BJ (cell line): ENCODE results near the gene HEATR1. TPM values are rescaled to one million over a fixed set of nuclear protein-coding genes. Genes with fewer than 3 reads are reported as not detected.

Source experiments
- CTCF ChIA-PET: fragments of 350-600 bp; formaldehyde crosslinking; extraction: SDS; loops from one replicate; lab custom pipeline; 2021; ENCODE audit warnings: antibody characterized with exemption, inconsistent platforms; lab: Yijun Ruan, JAX
- POLR2A ChIA-PET: fragments of 300-600 bp; sonication (Branson Sonifier 250); formaldehyde crosslinking; extraction: SDS; loops from one replicate; lab custom pipeline; 2021; ENCODE audit warnings: antibody characterized with exemption; lab: Charles Lee
- DNase-seq: peaks from one replicate; pipeline ENCODE4 v3.0.0-alpha.2; 2011; ENCODE audit warnings: low read depth
- H3K27me3 ChIP-seq: 2 replicates; pipeline ENCODE4 v1.6.0; 2011; ENCODE audit warnings: low read length; ENCODE audit not compliant: control insufficient read depth, insufficient read depth
- H3K36me3 ChIP-seq: 2 replicates; pipeline ENCODE4 v1.5.1; 2011; ENCODE audit warnings: low read length; ENCODE audit not compliant: control insufficient read depth, insufficient read depth
- H3K4me3 ChIP-seq: 2 replicates; pipeline ENCODE4 v1.5.1; 2011; ENCODE audit warnings: low read depth, mild to moderate bottlenecking, control low read depth, low read length
- CTCF ChIP-seq: IDR thresholded peaks from 2 replicates; pipeline ENCODE4 v1.5.1; 2011; ENCODE audit warnings: low read depth, mild to moderate bottlenecking, control low read depth, inconsistent platforms, low read length, moderate library complexity; ENCODE audit not compliant: insufficient read depth
- polyA plus RNA-seq: library from polyadenylated mRNA; depleted of rRNA; stranded (reverse); fragments of >200 nt; gene quantifications from 2 replicates; pipeline ENCODE4 v1.2.3, GENCODE V29; 2011

Gene HEATR1
- polyA plus RNA-seq, 1 experiment, result 11.4 TPM

GRCh38 chr1:236638945-236639344 lies 34.6 kb upstream of the HEATR1 start:
- CTCF ChIA-PET, result no interaction called here
- no peak overlapping the region for H3K4me3 ChIP-seq
- TF ChIP-seq CTCF, result no peak
- POLR2A ChIA-PET, result no interaction called here
- H3K27me3 ChIP-seq, result no peaks in the 10 kb centered on the region
- DNase-seq, result no peak
- H3K36me3 ChIP-seq, result no peaks in the 10 kb centered on the region

GRCh38 chr1:236636017-236636416 lies 31.7 kb upstream of the HEATR1 start:
- H3K27me3 ChIP-seq, result no peaks in the 10 kb centered on the region
- TF ChIP-seq CTCF, result no peak
- H3K36me3 ChIP-seq, result no peaks in the 10 kb centered on the region
- no peak for DNase-seq
- ChIA-PET CTCF (no interaction called here), POLR2A (no interaction called here)
- no peak overlapping the region for H3K4me3 ChIP-seq

GRCh38 chr1:236627727-236628408 lies 23.6 kb upstream of the HEATR1 start:
- ChIA-PET POLR2A (no interaction called here), CTCF (no interaction called here)

GRCh38 chr1:236623371-236624166 lies 19.3 kb upstream of the HEATR1 start:
- no peak for DNase-seq
- Histone ChIP-seq H3K4me3 (no peak overlapping the region), H3K27me3 (no peaks in the 10 kb centered on the region), H3K36me3 (no peaks in the 10 kb centered on the region)
- ChIA-PET CTCF (no interaction called here), POLR2A (no interaction called here)
- no peak for TF ChIP-seq CTCF

More at GRCh38 chr1:236627727-236628408, 23.6 kb upstream of the HEATR1 start:
- H3K4me3 ChIP-seq, result no peak overlapping the region
- TF ChIP-seq CTCF, result no peak
- H3K36me3 ChIP-seq, result no peaks in the 10 kb centered on the region
- no peak for DNase-seq
- no peaks in the 10 kb centered on the region for H3K27me3 ChIP-seq

GRCh38 chr1:236622407-236622806 lies 18.1 kb upstream of the HEATR1 start:
- ChIA-PET POLR2A (no interaction called here), CTCF (no interaction called here)
- no peak for TF ChIP-seq CTCF
- DNase-seq, result no peak
- H3K36me3 ChIP-seq, result no peaks in the 10 kb centered on the region
- no peak overlapping the region for H3K4me3 ChIP-seq
- no peaks in the 10 kb centered on the region for H3K27me3 ChIP-seq
